ENCODE data around the gene CDH23. TPM values are rescaled to one million over a fixed set of nuclear protein-coding genes. Genes with fewer than 3 reads are reported as not detected.

The CDH23 gene
- polyA plus RNA-seq, 3 donors = 2.0 to 21.1 (median 15.5) TPM

GRCh38 chr10:71638064-71638821 lies 241.5 kb downstream of the CDH23 start:
- WGBS, 3 donors = 46 to 61% (median 53%) methylated on average over 14 of the region's 14 CpGs
- peak overlapping the region; percentile 18 for H3K27ac ChIP-seq (ENCODE audit: low read depth, low read length)

DNA sequence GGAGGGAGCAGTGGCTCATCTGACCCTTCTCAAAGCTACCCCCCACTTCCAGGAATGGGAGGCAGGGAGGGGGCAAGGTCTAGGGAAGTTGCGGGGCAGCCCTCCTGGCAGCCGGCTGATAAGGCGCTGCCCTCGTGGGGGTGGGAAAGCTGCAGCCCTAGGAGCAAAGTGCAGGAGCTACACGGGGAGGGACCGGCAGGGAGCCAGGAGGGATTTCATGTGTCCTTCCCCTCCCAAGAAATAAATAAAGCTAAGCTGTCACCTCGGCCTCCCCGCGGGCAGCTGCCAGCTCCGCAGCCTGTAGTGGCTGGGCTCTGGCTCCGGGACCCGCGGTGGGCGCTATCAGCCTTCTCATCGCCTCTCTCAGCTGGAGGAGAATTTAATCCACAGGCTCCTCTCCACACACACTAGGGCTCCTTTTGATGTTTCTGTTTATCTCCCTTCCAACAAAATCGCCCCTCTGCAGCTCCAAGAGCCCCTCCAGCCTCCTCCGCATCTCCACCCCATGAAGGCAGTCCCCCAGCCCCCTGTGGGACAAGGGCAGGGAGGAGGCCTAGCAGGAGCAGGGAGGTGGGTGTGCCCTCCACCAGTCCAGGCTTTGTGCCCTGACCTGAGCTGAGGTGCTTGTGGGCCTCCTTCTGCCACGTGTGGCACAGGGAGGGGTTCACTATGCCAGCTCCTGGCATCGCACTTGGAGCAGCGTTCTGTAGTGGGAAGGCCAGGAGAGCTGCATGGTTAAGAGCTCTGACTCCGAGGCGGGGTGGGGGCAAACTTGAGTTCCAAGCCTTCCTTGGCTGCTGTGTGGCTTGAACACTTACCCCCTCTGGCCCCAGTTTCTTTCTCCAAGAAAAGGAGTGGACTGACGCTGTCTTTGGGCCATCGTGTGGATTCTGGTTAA lies 242.4 kb downstream of the CDH23 start:
- WGBS, 3 donors = 42 to 55% (median 52%) methylated on average over 24 of the region's 24 CpGs
- no peak overlapping the region for H3K27ac ChIP-seq (ENCODE audit: low read depth, low read length)

DNA sequence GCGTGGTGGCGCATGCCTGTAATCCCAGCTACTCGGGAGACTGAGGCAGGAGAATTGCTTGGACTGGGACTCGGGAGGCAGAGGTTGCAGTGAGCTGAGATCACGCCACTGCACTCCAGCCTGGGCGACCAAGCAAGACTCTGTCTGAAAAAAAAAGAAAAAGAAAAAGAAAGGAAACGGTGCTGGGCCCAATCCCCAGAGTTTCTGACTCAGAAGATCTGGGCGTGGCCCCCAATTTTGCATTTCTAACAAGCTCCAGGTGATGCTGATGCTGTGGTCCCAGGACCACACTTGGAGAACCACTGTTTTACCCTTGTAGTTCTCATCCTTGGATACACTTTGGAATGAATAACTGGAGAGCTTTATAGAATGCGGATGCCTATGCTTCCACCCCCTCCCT lies 243.9 kb downstream of the CDH23 start:
- no peak overlapping the region for H3K27ac ChIP-seq (ENCODE audit: low read depth, low read length)
- 77 to 88% (median 84%) methylated on average over 9 of the region's 9 CpGs for WGBS, 3 donors

- WGBS, 3 donors = 91 to 94% (median 94%) methylated on average over 7 of the region's 7 CpGs
- H3K27ac ChIP-seq (ENCODE audit: low read depth, low read length) = no peak overlapping the region
Observed at GRCh38 chr10:71641449-71641848, 244.7 kb downstream of the CDH23 start.

GRCh38 chr10:71641986-71642385 lies 245.3 kb downstream of the CDH23 start:
- H3K27ac ChIP-seq (ENCODE audit: low read depth, low read length) = no peak overlapping the region
- 76 to 89% (median 85%) methylated on average over 5 of the region's 5 CpGs for WGBS, 3 donors

DNA sequence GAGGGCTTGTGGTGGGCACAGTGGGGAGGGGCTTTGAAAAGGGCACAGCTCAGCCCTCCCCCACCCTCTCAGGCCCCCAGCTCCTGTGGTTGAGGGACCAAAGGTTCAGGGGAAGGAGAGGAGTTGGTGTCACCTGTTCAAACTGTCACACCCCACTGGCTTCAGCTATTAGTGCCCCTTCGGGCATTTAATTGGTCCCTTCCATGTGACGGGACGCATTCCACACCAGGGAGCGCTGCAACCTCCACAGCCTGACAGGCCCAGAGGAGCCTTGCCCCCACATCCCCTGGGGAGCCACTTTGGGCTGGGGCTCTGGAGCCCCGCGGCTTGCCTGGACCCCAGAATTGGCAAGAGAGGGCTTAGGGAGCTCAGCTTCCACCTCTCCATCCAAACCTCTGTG lies 247.2 kb downstream of the CDH23 start:
- H3K27ac ChIP-seq (ENCODE audit: low read depth, low read length) = no peak overlapping the region
- WGBS, 3 donors = 85 to 89% (median 87%) methylated on average over 6 of the region's 6 CpGs

GRCh38 chr10:71644307-71645180 lies 247.8 kb downstream of the CDH23 start:
- 76 to 82% (median 81%) methylated on average over 6 of the region's 6 CpGs for WGBS, 3 donors

GRCh38 chr10:71645185-71645584 lies 248.5 kb downstream of the CDH23 start:
- no peak overlapping the region for H3K27ac ChIP-seq (ENCODE audit: low read depth, low read length)
- 64 to 84% (median 81%) methylated on average over 5 to 6 of the region's 6 CpGs for WGBS, 3 donors

More at GRCh38 chr10:71644307-71645180, 247.8 kb downstream of the CDH23 start:
- H3K27ac ChIP-seq (ENCODE audit: low read depth, low read length) = no peak overlapping the region

DNA sequence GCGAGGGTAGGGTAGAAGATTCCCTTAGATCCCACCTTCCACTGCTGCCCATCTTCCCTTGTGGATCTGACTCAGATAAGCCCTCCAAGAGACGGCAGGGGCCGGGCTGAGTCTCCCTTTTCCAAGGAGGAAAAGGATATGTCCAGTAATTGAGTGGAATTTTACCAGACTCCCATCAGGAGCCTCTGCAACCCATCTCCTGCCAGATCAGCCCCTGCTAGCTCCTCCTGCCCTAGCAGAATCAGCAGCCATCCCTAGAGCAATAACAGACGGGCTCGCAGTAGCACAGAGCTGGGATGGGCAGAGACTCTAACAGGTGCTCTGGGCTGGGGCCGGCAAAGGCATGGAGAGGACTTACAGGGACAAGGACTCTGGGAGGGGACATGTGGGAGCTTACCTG lies 249.3 kb downstream of the CDH23 start:
- no peak overlapping the region for H3K27ac ChIP-seq (ENCODE audit: low read depth, low read length)
- 89 to 97% (median 92%) methylated on average over 6 of the region's 6 CpGs for WGBS, 3 donors

- 78 to 91% (median 87%) methylated on average over 13 of the region's 13 CpGs for WGBS, 3 donors
Observed at GRCh38 chr10:71646592-71647292, 250.0 kb downstream of the CDH23 start.

DNA sequence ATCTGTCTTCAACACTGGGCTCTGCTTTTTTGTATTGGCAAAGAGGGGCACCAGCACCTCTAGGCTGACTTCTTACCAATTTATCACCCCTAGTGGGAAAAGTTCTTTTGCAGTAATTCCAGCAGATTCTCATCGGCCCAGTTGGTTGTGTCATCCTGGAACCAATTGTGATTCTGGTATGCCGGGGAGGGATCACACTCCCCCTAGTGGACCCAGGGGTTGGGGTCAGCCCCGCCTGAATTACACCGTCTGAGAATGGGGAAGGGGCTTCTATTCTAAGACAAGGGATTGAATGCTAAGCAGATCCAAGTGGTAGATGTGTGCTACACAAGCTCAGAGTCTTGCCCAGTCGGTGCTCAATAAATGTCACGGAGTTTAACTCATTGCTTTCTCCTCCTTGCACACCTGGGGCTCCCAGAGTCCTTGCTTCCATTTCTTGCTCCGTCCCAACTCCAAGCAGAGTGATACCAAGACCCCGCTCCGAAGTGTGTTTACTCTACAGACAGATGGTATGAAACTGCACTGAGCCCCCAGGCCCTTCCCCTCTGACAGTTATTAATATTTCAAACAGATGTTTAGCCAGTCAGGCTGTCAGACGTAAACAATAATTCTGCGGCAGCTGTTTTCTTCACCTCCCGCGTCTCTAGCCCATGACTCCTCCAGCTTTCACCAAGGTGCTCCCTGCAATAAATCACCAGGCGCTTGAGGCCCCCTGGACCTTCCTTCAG lies 251.0 kb downstream of the CDH23 start:
- WGBS, 3 donors = 61 to 70% (median 68%) methylated on average over 14 of the region's 14 CpGs
- no peak overlapping the region for H3K27ac ChIP-seq (ENCODE audit: low read depth, low read length)

More at GRCh38 chr10:71646592-71647292, 250.0 kb downstream of the CDH23 start:
- H3K27ac ChIP-seq (ENCODE audit: low read depth, low read length) = no peak overlapping the region

DNA sequence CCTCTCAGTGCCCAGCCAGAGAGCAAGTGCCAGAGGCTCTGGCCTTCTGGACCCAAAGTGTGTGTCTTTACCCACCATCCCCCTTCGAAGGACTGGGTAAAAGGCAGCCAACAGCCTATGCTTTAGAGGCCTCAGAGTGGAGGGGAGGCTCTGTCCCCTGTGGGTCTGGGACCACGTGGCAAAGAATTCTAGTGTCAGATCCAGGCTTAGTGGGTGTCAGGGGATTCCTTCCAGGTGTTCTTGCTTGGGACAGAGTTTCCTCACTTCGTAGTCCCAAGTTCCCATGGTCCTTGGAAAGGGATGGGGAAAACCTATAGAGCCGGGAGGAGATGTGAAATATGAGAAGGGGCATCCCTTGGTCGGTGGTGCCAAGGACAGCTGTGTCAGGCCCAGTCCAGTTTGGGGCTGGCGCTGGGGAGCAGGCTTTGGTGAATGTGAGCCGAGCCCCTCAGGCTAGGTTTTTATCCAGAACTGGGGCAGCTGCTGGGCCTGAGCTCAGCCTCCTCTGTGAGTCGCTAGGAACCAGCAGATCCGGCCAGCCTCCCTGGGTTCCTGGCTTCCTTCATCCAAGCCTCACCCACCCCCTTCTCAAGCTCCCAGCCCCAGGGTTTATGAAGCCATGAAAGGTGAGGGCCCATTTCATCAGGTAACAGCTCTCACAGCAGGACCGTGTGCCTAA lies 251.7 kb downstream of the CDH23 start:
- H3K27ac ChIP-seq (ENCODE audit: low read depth, low read length) = no peak overlapping the region
- WGBS, 3 donors = 79 to 81% (median 79%) methylated on average over 10 of the region's 10 CpGs

DNA sequence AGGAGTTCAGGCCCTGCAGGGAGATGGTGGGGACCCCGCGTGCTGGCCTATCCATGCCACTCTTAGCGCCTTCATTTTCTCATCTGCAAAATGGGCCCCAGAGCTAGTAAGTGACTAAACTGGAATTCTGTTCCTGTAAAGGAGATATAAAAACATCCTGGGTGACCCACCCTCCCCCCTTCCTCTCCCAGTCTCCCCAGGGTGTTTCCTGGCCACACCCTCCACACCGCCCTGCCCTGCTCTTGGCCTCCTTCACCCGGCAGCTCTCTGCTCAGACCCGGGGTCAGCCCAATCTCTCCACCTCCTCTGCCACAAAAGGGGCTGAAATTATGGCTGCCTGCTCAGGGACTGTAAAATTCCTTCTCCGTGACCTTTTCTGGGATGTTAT lies 252.2 kb downstream of the CDH23 start:
- H3K27ac ChIP-seq (ENCODE audit: low read depth, low read length) = no peak overlapping the region
- 79 to 86% (median 79%) methylated on average over 7 of the region's 7 CpGs for WGBS, 3 donors

DNA sequence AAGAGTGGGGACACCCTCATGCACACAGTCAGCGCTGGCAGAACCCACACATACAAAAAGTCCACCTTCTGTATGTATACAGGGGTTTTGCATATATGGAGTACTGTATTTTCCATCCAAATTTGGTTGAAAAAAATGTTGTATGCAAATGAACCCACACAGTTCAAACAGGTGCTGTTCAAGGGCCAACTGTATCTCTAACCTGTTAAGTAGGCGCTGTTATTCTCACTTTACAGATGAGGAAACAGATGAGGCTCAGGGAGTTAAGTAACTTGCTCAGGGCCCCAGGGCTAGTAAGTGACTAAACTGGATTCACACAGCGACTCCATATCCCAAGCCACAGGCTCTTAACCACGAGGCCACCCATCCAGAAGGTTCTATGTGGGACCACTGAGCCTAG lies 252.9 kb downstream of the CDH23 start:
- 75 to 85% (median 84%) methylated on average over 4 of the region's 4 CpGs for WGBS, 3 donors
- no peak overlapping the region for H3K27ac ChIP-seq (ENCODE audit: low read depth, low read length)

DNA sequence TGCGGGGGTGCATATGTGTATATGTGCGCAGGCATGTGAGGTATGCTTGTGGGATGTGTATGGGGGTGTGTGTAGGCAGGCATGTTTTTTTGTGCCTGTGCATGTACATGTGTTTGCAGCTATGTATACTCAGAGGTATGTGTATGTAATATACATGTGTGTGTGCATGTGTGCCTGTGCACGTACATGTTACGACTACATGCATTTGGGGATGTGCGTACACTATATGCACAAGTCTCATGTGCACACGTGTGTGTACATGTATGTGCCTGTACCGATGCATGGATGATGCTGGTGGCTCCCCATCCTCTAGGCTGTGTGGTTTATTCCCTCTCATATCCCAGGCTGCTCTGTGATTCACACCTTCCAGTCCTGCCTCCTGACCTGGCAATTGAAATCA lies 253.7 kb downstream of the CDH23 start:
- 92 to 97% (median 96%) methylated on average over 7 of the region's 7 CpGs for WGBS, 3 donors
- no peak overlapping the region for H3K27ac ChIP-seq (ENCODE audit: low read depth, low read length)

- H3K27ac ChIP-seq (ENCODE audit: low read depth, low read length) = no peak overlapping the region
- WGBS, 3 donors = 89 to 96% (median 92%) methylated on average over 6 of the region's 6 CpGs
Observed at GRCh38 chr10:71651428-71651827, 254.7 kb downstream of the CDH23 start.

GRCh38 chr10:71651928-71652327 lies 255.2 kb downstream of the CDH23 start:
- no peak overlapping the region for H3K27ac ChIP-seq (ENCODE audit: low read depth, low read length)
- WGBS, 3 donors = 79 to 91% (median 89%) methylated on average over 4 of the region's 4 CpGs
